NCI-H2227 treated with DMSO at 0.1 percent for 48 hours (cell line): Measurements from ENCODE around the gene CALD1.
A peak's percentile ranks its signal among the peaks of the same experiment; 100 is the strongest.

ENCODE experiments used
- DNase-seq: peaks from one replicate; lab custom pipeline; 2025; lab: John Stamatoyannopoulos, UW

Gene CALD1

DNA sequence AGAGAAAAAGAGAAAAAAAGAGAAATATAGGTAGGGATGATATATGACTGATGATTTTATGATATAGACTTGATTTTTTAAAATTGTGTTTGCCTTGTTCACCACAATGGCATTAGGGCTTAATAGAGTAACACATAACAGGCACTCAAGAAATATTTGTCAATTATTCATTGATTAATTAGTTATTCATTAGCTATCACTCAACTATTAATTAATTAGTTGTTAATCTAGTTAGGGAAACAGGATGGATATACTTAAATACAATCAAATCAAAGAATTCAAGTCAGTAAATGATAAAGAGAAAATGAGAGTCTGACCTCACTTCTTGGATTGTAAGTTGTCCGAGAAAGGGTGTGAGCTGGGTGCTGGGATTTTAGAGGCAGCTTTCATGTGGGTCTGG lies 15.1 kb upstream of the CALD1 start:
- DNase-seq = no peak

DNA sequence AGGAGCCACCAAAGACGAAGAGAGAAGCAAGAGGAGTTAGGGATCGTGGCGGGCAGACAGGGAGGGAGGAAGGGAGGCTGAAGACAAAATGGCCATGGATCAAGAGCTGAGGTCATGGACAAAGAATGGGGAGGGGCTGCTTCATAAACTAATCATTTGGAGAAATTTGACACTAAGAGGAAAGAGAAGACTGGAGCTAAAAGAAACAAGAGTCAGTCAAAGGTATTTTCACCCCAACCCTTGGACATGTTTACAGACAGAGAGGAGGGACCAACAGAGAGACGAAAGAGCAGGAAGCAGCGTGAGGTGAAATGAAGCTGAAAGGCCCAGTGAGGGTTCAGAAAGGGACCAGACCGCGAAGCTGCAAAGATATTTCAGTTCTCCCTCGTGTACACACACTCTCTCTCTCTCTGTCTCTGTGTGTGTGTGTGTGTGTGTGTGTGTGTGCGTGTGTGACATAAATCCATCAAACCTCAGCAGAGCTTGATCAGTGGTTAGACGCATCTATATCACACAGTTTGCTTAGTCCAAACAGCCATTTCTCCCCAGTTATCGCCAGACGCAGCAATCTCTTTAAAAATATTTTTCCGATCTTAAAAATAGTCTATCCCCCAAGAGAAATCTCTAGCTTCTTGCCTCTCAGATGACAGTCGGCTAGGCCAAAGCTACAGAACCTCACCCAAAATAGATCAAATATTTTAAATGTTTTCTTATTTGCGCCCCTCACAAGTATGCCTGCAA lies 12.5 kb upstream of the CALD1 start:
- DNase-seq = no peak

DNA sequence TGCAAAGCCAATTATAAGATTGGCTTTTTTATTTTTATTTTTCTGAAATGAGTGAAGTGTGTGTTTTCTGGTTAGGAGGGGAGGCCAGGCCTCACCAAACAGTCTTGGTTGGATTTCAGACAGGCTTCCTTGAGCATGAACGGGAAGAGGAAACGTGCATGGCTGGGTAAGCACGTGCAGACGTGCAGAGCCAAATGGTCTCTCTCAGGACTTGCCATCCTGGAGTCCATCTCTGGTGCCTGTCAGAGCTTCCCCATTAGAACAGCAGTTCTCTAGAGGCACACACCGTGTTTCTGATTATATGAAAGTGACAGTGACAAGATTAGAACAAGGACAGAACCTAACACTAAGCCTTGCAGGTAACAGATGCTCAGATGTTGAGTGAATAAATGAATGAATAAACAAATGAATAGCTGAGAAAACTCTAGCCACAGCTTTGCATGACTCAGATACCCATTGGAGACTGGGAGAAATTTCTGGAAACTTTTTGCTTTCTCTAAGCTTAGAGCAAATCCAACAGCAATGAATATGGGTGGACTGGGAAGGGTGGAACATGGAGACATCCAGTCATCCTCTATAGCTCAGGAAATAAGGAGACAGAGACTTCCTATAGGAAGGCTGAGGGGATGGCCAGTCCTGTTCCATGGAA lies 11.8 kb upstream of the CALD1 start:
- no peak for DNase-seq

DNA sequence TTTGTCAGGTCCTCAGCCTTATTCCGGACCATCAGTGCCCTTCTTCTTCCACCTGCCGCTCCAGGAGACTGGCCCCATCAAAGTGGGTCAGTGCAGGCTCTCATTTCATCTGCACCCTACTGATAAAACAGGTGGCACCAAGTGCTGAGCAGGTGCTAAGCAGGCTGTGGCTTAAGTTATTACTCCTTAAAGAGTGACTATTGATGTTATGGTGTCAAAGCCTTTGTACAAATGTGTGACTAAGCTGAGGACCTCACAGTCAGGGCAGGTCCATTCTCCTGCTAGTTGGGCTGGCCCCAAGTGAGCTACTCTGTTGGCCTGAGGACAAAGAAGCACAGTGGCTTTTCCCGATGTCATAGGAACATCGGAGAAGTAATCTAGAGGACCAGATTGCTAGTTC lies 11.2 kb upstream of the CALD1 start:
- DNase-seq = no peak

DNA sequence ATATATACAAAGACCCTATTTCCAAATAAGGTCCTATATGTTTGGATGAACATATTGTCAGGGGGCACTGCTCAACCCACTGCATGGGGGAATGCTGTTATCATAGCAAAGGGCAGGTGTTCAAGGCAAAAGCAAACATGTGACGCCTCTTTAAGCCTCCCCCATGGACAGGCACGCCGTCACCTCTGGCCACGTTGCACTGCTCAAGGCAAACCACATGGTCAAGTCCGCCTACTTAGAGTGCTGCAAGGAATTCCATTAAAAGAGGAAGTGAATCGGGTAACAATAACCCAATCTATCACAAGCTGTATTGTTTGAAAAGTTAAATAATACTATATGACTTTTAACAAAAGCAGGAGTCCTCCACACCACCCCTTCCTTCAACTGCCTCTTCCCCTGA lies 8.8 kb upstream of the CALD1 start:
- DNase-seq = no peak

DNA sequence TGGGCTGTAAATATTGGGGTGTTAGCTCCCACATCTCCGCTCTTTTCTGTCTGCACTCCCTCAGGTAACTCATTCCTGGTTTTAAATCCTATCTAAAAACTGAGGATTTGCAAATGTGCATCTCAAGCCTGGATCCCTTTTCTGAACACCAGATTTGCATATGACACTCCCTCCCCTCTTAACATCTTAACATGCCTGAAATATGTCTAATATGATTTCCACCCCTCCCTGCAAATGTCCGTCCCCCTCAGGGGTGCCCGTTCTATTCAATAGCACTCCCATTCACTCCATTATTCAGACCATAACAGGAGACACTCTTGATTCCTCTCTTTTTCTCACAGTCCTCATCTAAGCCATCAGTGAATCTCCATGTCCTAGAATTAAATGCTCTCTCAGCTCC lies 8.3 kb upstream of the CALD1 start:
- no peak for DNase-seq

DNA sequence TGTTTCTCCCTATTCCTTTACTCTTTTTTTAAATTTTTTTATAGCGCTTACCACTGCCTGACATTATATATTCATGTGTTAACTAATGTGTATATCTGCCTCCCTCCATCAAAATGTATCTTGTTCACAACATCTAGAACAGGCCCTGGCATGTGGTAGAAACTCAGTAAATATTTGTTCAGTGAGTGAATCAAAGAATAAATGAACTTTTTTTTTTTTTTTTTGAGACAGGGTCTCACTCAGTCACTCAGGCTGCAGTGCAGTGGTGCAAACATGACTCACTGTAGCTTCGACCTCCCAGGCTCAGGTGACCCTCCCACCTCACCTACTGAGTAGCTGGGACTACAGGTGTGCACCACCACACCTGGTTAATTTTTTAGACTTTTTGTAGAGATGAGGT lies 7.5 kb upstream of the CALD1 start:
- DNase-seq = no peak

DNA sequence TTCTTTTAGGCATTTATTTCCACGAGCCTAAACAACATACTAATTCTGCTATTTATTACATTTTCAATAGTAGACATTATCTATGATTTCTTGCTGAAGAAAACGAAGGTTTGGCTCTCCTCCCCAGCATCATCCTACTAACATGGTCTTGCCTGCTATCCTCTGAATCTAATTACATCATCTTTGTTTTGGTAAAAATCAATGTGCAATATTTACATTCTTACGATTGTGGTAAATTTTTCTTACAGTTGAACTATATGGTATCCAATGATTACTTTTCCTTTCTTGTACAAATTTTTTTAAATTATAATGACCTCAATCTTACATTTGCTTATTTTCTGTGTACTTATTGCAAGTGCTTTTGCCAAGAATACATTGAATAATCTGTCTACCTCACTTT lies 7.0 kb upstream of the CALD1 start:
- no peak for DNase-seq

DNA sequence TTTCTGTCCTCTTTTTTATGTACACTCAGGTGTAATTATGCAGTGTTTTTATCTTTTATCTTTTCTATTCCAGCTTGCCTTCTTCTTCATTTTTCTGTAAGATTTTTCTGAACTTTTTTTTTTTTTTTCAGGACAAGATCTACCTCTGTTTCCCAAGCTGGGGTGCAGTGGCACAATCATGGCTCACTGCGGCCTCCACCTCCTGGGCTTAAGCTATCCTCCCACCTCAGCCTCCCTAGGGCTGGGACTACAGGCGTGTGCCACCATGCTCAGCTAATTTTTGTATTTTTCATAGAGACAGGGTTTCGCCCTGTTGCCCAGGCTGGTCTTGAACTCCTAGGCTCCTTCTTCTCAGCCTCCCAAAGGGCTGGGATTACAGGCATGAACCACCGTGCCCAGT lies 6.3 kb upstream of the CALD1 start:
- DNase-seq = no peak

DNA sequence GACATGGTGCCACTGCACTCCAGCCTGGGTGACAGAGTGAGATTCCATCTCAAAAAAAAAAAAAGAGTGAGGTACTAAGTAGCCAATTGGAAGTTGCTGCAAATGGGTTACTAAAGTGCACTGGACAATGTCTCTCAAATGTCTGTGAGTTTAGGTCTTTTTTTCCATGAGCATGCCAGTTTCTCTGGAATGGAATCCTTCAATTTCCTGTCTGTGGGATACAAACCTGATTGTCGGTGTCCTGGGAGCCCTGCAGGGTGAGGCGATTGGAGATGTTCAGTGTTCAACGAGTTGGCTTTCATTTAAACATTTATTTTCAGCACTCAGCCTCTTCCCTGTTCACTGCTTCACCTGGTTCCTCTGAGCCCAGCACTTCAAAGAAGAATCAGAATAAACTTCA lies 5.3 kb upstream of the CALD1 start:
- no peak for DNase-seq

DNA sequence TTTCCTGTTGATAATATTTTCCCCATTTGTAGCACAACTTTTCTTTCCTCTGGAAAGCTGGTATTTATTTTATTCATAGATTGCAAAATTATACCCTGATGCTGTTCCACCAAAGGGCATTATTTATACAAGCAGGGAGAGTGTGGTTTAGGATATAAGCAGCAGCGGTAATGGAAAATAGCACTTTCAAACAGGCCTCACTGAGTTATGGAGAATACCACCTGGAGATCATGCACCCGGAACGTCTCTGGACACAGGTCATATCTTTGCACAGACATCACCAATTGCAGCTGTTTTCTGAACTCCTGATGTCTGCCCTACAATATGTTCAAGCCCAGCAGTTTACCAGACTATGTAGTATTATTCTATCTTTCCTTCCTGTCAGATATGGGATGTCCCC lies 2.0 kb upstream of the CALD1 start:
- no peak for DNase-seq

DNA sequence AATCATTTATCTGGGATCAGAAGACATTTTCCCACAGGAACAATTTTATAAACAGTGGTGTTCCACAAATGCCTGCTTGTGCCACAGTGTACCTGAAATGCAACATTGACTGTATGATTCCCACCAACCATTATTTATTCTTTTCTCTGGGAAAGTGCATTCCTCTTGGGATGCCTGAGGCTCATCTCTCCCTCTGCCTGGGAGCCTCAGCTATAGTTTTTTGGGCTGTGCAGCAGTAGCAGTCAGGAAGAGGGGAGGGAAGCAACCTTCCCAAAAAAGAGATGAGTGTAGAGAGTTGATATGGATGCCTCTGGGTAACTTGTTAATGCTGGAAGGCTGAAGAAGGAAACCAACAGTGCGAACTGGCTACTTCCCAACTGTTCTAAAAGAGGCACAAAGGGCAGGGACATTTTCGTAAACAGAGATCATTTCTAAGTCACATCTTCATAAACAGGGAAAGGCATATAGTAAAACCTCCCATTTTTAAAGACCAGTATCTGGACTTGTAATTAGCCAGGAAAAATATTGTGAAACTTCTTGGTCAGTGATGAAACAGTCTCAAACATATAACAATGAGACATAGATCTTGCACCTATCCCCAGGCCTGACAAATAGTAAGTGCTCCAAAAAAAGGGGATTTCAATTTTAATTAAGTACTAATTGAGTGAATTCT lies 1.4 kb upstream of the CALD1 start:
- DNase-seq = no peak

DNA sequence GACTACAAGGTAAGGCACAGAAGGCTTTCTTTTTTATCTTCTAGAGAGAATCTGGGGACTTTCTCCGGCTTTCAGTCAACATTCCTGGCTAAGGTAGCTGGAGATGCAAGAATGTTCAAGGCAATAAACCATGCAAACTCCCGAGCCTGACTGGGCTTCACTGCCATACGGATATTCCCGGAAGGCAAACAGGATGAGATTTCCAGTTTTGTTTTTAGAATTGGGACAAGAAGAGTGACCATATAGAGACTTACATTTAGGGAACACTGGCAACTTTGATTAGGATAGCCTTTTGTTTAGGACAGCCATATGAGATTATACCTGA lies 269 bp downstream of the CALD1 start:
- DNase-seq = no peak

DNA sequence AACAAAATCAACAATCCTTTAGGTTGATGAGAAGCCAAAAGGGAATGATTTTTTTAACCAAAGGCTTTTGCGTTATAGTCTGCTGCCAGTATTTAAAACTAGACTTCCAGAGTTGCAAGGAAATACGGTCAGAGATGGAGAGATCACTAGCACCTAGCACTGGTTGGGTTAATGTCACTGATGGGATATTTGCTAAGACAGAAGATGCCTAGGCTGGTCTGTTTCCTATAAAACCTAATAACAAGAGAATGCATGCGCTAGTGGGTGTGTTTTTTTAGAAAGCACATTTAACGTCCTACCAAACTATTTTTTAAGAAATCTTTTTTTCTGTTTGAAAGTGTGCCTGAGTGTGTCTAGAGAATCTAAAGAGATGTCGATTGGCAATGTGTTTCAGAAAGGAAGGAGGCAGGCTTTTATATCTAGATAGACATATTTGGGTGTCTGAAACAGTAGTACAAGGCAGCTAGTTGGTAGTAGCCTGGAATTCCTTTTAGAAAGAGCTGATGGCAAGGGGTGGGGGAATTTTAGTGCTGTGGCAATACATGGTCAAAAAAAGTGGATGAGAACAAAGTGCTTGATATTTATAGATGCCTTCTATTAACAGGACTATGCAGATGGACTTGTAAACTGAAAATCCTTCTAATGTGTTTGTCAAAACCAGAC lies 863 bp downstream of the CALD1 start:
- DNase-seq = peak; percentile 6

DNA sequence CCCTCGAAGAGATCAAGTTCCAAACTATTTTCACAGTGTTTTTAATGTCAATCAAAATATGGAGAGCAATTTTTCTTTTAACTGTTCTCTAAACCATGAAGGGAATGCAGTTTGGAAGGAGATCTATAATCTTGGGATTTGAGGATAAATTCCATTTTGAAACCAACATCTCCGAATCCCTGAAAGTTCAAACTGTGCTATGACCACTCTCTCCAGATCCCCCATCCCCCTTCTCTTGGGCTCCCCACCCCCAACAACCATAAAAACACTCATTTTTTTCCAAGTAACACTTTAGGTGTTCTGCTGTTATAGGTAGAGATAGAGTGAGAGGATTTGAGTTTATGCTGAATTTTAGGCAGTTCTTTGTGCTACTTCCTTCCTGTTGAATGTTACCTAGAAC lies 1.7 kb downstream of the CALD1 start:
- DNase-seq = no peak

DNA sequence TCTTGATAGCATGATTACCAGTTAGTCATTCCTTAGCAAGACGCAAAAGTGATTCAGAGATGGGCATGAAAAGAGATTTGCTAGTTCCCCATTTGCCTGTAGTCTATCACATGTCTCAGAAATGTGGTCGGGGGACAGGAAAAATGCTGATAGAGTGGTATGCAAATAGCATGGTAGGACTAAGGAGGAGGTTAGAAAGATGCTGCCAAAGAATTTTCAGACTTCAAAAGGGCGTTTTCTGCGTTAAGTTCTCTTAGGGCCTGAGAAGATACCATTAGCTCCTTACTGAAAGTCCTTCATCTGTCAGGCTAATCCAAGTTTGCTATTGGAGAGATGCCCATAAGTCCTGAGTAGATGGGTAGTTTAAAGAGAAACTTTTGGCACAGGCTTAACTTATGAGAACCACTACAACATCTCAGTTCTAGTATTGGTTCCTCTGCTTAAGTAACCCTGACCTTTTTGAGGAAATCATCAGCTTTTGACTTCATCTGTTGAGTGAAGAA lies 2.7 kb downstream of the CALD1 start:
- DNase-seq = no peak

DNA sequence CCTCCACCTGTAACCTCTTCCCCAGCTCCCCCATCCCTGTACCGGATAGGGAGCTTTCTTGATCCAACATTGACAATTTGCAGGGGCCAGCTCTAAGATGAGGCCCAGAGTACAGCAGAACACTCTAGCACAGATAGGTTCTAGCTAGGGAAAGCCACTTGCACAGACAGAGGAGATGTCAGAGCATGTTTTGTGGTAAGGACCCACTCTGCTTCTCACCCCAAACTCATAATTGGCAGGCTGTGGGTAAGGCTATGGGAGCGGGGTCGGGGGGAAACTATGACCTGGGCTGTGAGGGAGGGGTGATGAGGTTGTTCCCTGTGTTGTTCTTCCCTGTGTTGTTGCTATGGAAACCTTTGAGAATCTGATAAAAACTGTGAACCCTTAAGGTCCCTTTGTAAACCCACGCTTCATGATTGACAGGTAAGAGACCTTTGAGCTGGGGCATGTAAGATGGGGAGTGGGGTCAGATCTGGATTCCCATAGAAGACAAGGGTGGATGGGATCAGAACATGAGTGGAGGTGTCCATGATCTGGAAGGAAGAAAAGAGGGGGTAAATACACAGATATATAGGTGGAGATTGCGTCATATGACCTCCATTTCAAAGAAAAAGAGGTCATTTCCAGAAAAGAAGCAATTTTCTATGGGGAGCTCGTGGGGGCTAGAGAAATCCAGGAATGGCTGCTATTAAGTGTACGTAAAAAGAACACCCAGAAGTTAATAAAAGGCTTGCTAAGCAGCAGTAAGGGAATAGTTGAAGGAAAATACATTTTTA lies 4.0 kb downstream of the CALD1 start:
- no peak for DNase-seq

DNA sequence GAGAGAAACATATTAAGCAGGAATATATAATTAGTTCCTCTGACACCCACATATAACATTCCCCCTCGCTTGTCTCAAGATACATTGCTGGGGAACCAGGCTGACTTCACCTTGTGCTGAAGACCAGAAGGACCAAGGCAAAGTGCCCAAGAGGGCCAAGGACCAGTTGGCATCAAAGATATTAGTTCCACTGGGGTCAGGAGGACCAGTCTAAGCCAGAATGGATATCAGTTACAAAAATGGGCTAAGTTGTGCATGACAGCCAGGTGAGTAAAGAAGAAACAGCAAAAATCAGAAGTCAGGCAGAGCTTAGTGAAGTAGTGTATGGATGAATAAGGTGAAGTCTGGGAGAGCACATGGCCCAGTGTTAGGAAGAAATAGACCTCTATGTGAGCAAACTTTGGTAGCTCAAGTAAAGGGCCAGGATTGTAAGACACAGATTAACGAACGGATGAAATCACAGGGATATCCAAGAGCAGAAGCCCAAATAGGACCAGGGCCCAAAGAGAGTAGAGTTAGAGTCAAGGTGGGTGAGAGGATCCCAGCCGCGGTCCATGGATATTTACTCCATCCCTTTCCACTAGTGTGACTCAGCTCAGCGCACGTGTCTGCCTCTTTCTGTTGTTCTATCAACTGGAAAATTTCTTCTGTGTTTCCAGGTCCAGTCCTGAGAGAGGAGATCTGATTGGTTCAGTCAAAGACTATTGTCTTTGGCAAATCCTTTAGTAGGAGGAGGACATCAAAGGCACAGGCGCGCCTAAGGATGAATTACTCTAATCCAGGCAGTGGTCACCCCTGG lies 5.0 kb downstream of the CALD1 start:
- no peak for DNase-seq

DNA sequence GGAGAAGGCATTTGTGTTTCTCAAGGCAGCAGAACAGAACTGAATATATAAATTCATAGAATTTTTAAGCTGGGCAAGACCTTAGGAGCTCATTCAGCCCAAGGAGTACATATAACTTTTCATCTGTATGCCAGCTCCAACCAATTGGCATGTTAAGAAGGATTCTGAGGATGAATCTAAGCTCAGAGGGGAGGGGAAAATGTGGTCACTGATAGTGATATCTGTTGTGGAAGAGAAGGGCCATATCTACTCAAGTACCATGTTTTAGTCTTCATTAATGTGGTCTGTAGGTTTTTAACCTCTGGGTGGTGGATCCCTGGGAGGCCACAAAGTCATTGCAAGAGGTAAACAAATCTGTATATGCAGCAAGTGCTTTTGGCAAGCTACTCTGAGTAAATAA lies 6.4 kb downstream of the CALD1 start:
- no peak for DNase-seq

DNA sequence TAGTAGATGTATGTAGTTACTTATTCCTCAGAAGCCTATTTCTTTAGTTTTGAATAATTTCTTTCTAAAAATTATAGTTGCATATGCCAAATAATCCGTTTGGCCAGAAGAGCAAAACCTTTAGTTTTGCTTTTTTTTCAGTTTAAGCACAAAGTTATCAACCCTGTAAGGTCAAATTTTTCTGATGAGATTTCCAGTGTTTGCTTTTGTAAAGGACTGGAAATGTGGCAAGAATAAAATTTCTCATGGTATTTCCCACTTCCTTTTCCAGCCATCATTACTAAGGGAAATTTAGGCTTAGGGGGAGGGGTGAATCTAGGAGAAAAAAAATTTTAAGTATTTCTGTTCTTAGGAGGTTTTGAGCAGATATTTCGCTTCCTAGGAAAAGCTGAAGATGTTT lies 7.6 kb downstream of the CALD1 start:
- no peak for DNase-seq

DNA sequence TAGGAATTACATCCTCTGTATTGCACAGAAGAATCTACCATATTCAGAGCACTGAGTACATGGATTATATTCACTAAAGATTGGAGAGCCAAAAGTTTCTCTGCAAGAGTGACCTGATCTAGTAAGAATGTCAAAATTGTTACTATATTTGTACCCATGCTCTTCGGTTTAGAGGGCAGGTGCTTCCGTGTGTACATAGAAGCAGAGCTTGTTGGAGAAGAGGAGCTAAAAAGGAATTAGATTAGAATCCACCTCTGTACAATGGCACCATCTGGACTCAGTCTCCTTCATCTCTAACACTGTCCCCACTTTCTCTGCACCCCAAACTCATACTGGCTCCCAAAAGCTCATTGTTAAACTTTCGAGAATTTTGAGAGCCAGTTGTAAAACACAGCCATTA lies 8.3 kb downstream of the CALD1 start:
- no peak for DNase-seq
